HG03135 (cell line): ENCODE data around the gene LSM3.

Experiments used
- ATAC-seq: cut with Tn5 transposase; IDR thresholded peaks from one replicate; pipeline ENCODE4 v1.9.1; 2021; ENCODE audit warnings: mild to moderate bottlenecking, moderate library complexity; ENCODE audit not compliant: unreplicated experiment

The LSM3 gene

DNA sequence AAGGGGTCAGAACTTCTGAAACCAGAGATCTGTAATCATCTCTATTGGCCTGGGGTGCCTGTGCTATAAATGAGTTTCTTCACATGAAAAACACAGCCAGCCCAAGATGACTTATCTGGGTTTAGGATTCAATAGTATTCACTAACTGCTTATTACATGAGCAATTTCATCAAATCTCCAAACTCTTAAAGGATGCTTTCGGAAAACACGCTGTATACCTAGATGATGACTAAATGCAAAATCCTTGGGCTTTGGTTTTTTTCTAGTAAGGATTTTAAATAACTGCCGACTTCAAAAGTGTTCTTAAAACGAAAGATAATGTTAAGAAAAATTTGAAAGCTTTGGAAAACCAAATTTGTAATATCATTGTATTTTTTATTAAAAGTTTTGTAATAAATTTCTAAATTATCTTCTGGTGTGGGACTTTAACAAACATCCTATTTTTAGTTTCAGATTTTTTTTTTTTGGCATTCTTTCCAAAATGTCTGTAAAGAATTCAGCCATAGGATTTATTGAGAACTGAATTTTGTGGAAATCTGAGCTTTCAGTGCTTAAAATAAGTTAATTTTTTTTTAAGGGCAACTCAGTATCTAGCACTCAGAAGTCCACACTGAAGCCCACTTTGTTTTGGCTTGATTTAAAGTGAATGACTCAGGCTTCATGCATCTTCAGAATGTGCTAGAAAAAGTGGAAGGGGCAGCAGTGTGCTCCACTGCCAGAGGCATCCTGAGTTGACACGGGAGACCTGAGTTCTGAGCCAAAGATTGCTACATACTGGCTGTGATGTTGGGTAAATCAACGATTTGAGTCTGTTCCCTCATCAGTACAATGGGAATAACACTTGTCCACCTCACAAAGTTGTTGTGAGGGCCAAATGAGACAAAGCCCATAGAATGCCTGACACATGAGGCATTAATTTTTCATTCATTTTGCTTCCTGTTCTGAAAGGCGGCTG, 35.1 kb upstream of the LSM3 start:
- no peak for ATAC-seq

DNA sequence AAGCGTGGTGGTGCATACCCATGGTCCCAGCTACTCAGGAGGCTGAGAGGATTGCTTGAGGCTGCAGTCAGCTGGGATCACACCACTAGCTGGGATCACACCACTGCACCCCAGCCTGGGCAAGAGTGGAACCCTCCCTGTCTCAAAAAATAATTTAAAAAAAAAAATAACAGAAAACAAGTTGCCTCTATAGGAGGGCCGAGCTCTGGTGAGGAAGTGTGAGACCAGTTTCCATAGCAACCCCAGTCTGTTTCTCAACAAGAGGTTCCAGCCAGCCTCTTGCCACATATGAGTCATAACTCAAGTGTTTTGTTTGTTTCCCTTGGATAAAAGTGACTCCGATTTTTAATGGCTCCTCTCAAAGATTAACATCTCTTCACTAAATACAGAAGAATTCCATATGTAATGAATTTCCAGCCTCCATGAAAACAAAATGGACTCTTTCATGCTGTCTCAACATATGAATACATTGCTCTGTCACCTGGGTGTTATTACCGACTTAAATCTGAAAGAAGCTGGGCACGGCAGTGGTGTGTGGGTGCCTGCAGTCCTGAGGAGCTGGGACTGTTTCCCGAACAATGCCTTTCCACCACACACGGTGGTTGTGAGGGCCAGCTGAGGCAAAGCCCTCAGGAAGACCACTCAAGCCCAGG, 34.1 kb upstream of the LSM3 start:
- ATAC-seq: peak; percentile 94

DNA sequence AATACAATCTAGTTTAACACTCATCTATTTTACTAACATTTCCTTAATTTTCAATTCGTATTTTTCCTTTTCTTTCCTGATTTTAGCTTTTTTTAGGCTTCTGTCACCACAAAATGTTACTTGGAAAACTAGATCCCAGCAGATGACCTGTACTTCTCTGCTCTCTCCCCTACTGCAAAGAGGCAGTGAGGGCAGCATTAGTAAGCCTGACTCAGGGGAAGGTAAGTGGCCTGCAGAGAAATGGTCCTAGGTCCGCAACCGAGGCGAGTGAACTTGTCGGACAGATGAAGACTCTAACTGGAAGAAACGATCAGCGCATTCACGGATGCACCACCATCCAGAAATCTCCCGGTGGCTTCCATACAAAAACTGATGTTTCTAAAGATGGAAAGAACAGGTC, 33.4 kb upstream of the LSM3 start:
- no peak for ATAC-seq

DNA sequence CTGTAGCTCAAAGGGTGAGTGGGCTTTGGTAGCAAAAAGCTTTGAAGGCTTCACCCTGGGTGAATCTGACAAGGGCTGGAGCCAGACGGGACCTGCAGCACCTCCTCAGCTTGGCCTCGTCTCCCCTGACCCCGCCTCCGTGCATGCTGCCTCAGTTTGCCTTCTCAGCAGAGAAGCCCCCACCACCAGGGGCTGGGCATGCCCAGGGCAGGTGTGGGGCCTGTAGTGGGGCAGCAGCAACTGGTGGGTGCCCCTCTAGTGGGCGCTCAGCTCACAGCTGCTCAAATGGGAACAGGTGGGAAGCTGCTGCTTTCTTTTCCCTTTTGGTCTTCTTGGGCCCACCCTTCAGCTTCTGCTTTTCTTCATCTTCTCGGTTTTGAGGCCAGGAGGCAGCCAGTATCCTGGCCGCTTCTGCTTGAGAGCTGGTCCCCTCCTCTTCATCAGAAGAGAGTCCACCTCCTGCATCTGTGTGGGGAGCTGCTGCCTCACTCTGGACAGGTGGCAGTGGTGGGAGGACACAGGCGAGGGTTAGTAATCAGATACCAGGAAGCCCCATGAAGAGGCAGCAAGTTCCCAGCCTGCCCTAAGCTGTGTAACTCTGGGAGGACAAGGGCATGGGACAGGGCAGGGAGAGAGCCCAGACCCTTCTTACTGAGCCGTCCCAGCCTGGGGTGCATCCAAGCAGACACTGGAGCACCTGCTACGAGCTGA, 32.8 kb upstream of the LSM3 start:
- no peak for ATAC-seq

DNA sequence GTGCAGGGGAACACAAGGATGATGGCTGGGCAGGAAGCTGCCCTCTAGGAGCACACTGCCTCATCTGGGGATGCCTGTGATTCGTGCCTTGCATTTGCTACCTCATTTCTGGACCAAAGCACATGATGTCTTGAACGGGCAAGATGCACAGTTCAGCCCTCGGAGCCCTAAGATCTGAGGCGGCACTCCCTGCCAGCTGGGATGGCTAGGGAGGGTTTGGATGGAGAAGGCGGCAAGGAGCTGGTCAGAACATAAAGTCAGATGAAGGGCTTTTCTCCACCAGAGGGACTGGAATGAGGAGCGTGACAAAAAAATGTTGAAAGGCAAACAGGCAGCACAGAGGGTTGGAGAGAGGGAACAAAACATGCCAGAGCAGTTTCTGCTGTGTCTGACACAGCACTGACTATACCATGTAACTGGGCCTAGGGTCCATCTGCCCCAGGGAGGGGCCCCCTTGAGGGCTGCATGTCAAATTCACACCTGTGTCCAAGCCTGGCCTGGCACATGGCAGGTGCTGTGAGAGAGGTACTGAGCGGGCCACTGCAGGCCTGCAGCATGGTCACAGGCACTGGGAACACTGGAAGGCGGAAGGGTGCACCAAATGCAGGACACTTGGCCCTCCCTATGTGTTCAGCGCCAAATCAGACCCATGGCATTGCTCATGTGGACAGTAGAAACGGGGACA, 32.1 kb upstream of the LSM3 start:
- ATAC-seq: no peak

DNA sequence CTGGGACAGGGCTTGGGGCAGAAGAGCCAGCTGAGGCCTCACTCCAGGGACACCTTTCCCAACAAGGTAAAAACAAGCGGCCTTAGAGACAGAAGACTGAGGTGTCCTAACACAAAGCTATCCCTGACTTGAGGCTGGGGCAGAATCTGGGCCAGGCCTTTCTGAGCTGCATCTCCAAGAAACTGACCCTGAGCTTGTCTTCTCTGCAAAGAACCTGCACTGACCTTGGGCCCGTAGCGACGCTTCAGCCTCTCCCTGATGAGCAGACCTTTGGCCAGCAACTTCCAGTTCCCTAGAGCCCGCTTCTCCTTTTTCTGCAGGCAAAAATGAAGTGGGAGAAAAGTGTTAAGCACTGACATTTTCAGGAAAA, 31.6 kb upstream of the LSM3 start:
- no peak for ATAC-seq

DNA sequence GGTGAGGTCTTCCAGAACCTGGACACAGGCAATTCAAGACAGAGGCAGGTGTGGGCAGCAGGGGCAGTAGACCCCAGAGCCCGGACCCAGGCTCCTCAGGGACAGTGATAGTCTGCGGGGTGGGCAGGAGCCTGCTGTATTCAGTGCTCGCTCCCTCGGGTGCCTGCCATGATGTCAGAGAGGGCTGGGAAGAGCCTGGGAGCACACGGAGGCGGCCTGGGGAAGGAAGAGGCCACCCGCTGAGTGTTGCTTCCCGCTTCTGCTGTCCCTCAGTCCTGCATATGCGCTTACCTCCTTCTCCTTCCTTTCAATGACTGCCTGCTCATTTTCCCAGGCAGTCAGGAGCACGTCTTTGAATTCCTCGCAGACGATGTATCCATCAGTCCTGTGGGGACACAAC, 31.0 kb upstream of the LSM3 start:
- ATAC-seq: no peak

DNA sequence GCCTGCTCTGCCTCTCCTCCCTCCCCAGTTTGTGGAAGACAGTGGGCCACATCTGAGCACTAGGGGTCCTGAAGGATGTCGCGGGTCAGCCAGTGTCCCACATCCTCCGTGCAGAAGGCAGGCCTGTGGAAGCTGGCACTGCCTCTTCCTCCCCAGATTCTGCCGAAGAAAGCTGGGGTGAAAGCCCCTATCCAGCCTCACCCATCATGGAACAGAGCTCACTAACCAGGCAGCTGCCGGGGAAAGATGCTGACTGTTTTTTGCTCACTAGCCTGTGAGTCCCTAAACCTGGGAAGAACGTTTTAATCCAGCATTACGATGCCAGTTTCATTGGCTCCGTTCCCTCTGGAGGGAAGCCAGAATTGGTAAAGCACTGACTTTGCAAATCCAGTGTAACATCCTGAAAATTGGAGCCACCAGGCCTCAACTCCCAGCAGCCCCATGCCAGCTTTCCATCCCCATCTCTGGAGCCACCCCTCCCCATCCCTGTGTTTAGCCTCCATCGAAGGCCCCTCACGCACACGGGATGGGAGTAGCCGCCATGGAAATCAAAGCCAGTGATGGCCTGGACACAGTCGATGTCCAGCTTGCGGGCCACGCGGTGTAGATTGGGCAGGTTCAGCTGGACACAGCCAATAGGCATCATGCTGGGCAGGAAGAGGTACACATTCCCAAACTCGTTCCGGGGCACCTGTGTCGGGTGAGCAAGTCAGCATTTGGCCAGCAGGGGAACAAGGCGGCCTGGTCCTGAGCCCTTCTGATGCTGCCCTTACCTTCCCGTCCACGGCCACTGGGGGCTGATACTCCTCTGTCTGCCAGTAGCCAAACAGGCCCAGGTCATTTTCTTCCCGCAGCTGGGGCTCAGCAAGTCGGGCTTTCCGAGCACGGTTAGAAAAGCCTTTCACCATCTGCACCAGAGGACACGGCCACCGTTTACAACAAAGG, 30.3 kb upstream of the LSM3 start:
- no peak for ATAC-seq

DNA sequence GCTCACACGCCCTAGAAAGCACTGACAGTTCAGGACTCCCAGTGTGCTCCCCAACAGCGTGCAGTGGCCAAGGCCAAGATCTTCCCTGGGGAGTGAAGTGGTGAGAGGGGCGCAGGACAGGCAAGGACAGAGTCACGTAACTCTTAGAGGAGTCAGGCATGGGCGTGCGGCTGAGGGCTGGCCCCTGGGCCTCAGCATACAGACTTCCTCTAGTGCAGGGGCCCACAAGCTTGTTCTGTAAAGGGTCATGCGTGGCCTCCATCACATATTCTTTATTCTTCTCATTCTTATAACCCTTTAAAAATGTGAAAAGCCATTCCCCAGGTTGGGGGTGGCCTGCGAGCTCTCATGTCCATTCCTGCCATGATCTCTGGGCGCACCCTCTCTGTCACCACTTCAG, 28.5 kb upstream of the LSM3 start:
- no peak for ATAC-seq

DNA sequence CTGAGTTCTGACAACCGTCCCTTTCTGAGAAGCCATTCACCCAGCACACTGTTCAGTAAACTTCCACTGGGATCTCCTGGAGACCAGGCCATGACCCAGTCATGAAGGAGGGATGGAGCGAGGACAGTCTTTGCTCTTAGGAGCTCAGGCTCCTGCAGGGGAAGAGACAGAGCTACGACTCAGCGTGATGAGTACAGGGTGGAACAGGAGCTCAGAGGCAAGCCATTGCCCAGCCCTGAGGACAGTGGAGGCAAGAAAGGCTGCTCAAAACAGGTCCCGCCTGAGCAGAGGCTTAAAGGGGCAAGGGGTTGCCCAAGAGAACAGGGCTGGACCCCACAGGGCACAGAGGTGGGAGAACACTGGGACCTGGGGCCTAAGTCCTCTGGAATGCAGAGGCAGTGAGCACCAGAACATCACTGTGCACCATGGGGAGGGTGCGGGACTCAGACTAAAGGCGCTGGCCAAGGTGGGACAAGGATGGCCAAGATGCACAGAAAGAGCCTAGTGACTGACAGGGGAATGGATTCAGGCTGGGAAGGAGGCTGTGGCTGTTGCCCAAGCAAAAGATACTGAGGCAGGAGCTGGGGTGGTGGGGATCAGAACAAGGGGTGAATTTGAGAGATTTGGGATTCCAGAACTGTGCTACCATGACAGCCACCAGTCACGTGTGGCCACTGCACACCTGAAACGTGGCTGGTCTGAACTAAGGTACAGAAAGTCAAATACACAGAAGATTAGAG, 28.0 kb upstream of the LSM3 start:
- no peak for ATAC-seq

DNA sequence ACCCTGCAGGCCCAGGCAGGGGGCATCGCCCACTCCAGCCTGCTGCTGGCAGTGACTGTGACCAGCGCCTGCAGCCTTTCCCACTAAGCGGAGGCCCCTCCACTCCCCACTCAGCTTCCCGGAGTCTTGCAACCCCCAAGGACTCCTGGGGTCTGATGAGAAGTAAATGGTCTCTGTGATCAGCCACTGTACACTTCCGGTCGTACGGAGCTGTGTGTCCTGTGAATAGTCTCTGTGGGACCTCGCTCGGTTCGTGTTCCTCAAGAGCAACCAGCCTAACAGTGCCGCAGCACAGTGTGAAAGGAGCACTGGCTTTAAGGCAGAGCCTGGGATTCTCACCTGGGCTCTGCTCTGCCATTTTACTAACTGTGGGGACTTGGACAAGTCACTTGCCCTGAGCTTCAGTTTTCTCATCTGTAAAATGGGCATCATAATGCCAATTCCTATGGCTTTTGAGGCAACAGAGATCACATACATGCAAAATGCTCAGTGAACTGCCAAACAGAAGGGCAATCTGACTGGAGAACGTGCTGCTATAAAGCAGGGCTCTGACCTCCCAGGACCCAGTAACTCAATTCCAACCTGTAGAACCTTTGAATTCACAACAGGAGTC, 27.0 kb upstream of the LSM3 start:
- no peak for ATAC-seq

DNA sequence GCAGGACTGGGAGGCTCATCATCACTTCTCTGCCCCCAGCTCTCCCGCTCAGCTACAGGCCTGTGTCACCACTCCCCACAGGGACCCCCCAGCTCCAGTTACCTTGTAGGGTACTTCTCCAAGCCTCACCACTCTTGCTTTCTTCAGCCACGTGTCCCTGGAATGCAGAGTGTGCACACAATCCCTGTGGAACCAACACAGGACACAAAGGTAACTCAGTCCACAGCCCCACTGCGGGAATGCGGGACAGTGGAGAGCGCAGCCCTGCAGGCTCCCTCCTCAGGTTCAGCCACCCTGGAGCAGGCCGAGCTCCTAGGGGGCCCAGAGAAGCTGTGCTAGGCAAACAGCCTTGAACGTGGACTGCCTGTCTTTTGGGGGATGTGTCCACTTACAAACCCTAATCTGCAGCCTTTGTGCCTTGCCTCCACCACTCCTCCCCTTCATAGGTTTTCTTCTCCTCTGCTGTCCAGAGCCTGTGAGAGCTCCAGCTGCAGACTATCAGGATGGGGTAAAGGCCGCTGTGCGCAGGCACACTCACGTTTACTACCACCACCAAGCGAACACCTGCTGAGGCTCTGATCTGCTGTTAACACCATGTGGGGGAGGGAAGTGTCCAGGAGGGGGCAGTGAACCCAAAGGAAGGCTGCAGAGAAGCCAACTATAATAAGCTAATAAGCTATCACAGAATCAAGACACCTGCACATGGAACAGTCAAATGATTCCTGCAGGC, 26.2 kb upstream of the LSM3 start:
- no peak for ATAC-seq

DNA sequence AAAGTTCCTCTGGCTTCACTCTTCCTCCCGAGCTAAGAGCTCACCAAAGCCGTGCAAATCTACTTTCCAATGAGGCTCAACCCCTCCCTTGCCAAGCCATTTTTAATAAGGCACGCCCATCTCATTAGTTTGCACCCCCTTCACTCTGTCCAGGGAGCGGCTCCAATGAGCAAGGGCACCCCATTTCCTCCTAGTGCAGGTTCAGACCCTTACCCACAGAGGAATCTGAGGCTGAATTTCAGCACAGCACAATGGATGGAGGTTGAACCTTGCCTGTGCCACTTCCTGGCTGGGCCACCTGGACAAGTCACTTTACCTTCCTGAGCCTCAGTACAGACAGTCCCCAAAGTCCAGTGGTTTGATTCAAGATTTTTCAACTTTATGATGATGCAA, 25.7 kb upstream of the LSM3 start:
- ATAC-seq: no peak

DNA sequence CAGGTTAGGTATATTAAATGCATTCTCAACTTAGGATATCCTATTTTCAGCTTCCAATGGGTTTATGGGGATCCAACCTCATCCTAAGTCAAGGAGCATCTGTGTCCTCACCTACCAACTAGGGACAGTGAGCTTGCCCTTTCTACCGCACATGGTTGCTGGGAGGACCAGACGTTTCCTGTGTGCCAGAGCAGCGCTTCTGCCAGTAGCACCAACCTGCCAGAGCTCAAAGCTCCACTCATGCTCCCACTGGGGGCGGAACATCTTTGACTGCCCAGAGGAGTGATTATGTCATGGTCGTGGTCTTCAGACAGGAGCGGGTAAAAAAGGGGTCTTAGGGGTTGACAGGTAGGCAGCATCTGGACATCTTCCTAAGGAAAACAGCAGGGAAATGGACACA, 25.0 kb upstream of the LSM3 start:
- ATAC-seq: no peak

DNA sequence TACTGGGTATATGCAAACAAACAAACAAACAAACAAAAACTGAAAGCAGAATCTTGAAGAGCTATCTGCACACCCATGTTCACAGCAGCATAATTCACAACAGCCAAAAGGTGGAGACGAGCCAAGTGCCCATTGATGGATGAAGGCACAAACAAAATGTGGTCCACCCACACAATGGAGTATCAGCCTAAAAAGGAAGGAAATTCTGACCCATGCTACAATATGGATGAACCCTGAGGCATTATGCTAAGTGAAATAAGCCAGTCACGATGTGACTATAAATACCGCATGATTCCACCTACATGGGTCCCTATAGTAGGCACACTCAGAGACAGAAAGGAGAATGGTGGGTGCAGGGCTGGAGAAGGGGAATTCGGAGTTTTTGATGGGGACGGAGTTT, 24.3 kb upstream of the LSM3 start:
- ATAC-seq: no peak

DNA sequence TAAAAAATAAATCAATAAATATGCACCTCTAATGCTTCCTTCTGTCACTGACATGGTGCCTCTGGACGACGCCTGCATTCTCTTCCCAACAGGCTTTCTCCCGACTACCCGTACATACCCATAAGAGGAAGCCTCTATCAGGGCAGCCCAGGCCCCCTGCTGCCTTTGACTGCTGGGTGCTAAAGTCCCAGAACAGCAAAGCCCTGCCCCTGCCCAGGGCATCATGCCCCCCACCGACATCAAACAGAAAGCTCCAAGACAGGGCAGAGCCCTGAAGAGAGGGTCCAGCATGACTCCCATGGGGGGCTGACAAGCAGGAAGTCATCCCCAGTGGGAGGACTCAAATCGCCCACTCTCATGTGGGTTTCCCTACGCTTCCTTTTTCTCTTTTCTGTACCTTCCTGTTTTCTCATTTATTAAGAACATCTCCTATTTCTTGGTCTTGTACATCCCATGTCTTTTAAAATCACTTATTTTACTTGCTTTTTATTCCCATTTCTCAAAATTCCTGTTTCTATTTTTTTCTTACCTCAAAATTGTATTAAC, 23.6 kb upstream of the LSM3 start:
- no peak for ATAC-seq

DNA sequence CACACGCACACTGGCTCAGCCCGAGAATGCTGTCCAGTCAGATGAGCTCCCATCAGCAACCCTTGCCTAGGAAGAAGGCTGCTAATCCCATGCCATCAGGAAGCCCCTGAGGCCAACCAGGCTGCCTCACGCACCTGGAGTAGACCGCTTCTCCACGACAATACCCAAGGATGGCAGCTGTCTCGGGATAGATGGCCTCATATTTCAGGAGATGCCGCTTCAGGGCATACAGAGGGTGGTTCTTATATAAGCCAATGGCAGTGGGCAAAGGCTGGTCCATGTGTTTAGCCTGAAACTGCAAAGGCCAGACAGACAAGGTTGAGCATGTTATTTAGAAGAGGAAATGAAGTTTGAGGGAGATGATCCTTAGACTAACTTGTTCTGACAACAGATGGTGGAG, 22.4 kb upstream of the LSM3 start:
- no peak for ATAC-seq
